NAMALWA (cell line): Measurements from ENCODE around the gene DIP2C.
"Not testable (repeated sequence)": the region's sequence is repeated elsewhere in the genome, so short reads cannot be mapped to it uniquely, and the experiment has no call there.

ENCODE experiments used
- DNase-seq: peaks from one replicate; pipeline ENCODE4 v3.0.0-alpha.2; 2015; ENCODE audit warnings: low spot score

Gene DIP2C

GRCh38 chr10:275680-276079 lies 413.8 kb downstream of the DIP2C start:
- no peak for DNase-seq

DNA sequence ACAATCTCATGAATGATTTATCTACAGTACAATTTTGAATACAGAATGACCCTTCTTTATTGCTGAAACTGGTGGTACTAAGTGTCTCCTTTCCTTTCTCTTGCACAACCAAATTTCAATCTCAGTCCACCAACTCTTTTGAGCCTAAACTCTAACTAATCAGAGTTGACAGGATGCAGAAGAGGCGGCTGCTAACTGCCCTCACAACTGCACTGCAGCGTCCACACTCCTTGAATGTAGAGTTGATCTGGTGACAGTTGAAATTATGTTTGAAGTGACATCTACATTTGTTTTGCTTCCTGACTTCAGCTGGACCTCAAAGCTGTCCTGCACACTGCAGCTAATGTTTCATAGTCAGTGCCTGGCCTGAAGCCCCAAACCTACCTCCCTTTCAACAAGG lies 414.6 kb downstream of the DIP2C start:
- no peak for DNase-seq

DNA sequence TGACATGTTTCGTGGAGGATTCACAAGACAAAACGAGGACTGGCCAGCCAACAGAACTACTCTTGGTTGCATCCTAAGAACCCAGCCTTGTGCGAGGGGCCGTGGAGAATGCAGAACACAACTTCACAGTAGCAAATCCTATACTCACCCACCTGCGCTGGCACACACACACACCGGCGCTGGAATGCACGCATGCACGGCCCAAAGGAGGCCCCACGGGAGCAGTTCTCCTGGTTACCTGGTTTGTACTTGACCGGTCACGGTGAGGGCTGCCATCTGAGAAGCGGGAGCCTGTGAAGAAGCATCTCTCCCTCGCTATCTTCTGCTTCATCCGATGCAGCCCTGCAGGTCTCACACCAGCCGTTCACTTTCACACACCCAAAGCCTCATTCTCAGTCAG lies 416.4 kb downstream of the DIP2C start:
- DNase-seq, result no peak

DNA sequence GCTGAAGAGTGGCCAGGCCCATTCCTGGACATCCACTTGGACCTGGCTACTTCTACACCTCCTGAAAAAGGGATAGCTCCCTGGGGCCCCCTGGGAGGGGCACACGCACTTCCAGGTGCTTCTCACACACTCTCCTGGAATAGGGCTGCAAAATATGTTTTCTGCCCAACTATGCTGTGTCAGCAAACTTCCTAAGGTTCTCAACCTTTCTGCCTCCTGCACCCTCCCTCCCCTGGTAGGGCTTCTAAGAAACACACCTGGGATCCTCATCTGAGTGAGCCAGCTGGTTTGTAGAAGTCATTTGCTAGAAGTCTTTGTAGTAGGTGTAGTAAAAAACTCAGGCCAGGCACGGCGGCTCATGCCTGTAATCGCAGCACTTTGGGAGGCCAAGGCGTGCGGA lies 417.7 kb downstream of the DIP2C start:
- DNase-seq, result no peak

GRCh38 chr10:271201-271600 lies 418.3 kb downstream of the DIP2C start:
- no peak for DNase-seq

- no peak for DNase-seq
These were observed 419.9 kb downstream of the DIP2C start for GRCh38 chr10:269440-270074.

GRCh38 chr10:267705-268104 lies 421.8 kb downstream of the DIP2C start:
- no peak for DNase-seq

GRCh38 chr10:266974-267425 lies 422.5 kb downstream of the DIP2C start:
- no peak for DNase-seq

DNA sequence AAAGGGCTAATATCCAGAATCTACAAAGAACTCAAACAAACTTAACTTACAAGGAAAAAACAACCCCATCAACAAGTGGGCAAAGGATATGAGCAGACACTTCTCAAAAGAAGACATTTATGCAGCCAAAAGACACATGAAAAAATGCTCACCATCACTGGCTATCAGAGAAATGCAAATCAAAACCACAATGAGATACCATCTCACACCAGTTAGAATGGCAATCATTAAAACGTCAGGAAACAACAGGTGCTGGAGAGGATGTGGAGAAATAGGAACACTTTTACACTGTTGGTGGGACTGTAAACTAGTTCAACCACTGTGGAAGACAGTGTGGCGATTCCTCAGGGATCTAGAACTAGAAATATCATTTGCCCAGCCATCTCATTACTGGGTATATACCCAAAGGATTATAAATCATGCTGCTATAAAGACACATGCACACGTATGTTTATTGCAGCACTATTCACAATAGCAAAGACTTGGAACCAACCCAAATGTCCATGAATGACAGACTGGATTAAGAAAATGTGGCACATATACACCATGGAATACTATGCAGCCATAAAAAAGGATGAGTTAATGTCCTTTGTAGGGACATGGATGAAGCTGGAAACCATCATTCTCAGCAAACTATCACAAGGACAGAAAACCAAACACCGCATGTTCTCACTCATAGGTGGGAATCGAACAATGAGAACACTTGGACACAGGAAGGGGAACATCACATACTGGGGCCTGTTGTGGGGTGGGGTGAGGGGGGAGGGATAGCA lies 423.5 kb downstream of the DIP2C start:
- not testable (repeated sequence) for DNase-seq

GRCh38 chr10:265074-265440 lies 424.4 kb downstream of the DIP2C start:
- DNase-seq, result not testable (repeated sequence)

DNA sequence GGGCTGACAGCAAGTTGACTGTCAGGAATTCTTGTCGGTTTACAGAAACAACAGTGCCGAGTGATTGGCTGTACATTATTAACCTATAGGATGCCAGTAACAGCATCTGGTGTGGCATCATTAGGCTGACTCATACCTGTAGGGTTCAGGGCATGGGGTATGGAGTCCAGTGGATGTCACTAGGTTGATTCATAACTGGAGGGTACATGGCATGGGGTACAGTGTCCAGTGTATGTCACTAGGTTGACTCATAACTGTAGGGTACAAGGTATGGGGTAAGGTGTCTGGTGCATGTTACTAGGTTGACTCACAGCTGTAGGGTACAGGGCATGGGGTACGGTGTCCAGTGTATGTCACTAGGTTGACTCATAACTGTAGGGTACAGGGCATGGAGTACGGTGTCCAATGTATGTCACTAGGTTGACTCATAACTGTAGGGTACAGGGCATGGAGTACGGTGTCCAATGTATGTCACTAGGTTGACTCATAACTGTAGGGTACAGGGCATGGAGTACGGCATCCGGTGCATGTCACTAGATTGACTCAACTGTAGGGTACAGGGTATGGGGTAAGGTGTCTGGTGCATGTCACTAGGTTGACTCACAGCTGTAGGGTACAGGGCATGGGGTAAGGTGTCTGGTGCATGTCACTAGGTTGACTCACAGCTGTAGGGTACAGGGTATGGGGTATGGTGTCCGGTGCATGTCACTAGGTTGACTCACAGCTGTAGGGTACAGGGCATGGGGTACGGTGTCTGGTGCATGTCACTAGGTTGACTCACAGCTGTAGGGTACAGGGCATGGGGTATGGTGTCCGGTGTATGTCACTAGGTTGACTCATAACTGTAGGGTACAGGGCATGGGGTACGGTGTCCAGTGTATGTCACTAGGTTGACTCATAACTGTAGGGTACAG lies 425.1 kb downstream of the DIP2C start:
- not testable (repeated sequence) for DNase-seq

- DNase-seq, result no peak
These were observed 428.5 kb downstream of the DIP2C start for GRCh38 chr10:260819-261429.

GRCh38 chr10:251982-252582 lies 437.4 kb downstream of the DIP2C start:
- no peak for DNase-seq

- DNase-seq, result no peak
These were observed 441.2 kb downstream of the DIP2C start for GRCh38 chr10:248307-248706.

GRCh38 chr10:247480-247879 lies 442.0 kb downstream of the DIP2C start:
- no peak for DNase-seq

DNA sequence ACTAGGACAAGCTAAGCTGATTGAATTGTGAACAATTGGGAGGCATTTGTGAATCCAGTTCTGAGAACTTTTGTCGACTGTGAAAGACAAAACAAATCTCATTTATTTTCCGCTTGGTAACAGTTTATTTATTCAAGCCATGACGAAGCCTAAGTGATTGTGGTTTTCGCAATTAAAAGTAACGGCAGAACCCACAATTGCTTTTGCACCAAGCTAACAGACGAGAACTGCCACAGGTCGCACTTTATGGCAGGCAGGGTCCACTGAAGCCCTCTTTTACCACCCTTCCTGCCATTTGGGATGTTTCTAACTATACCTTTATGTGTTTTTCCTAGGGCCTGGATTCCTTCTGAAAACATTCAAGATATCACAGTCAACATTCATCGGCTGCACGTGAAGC lies 443.0 kb downstream of the DIP2C start:
- DNase-seq, result no peak

- no peak for DNase-seq
These were observed 445.2 kb downstream of the DIP2C start for GRCh38 chr10:244227-244626.

DNA sequence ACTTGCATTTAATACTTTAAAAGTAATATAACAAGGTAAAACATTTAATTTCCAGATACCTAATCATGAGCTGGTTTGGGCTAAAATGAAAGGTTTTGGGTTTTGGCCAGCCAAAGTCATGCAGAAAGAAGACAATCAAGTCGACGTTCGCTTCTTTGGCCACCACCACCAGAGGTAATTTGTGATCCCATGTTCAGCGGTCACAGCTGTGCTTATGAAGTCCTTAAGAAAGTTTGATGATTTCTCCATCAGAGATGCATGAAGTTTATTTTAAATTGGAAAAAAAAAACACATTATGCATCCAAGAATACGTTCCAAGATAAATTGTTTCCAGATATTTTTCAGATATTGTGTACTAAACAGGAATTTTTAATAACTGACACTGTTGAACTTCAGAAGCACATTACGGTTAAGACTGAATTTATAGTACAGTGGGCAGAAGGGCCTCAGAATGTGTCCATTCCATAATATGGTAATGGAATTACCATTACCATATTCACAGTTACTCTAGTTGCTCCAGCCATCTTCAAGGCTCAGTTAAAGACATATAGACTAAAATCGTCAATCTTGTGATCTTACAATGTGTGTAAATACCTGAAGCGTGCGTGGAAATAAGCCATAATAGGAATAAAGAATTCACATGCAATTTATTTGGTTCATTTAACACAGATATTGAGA lies 447.4 kb downstream of the DIP2C start:
- DNase-seq, result no peak

GRCh38 chr10:241451-241850 lies 448.0 kb downstream of the DIP2C start:
- DNase-seq, result no peak

- peak; percentile 2 for DNase-seq
These were observed 450.4 kb downstream of the DIP2C start for GRCh38 chr10:239109-239508.

GRCh38 chr10:235915-236314 lies 453.6 kb downstream of the DIP2C start:
- no peak for DNase-seq
